Brain microvascular endothelial cell (primary cell): ENCODE data around the gene F10.

Experiments
- DNase-seq: peaks from one replicate; pipeline ENCODE4 v3.0.0-alpha.2; 2020
- H3K27ac ChIP-seq: fragments of 250-450 bp; sonication (Bioruptor Pico); 2 replicates; pipeline ENCODE4 v1.5.1; 2020; ENCODE audit warnings: mild to moderate bottlenecking, moderate library complexity
- H3K27me3 ChIP-seq: fragments of 250-450 bp; sonication (Bioruptor Pico); replicated peaks from 2 replicates; pipeline ENCODE4 v1.5.1; 2020; ENCODE audit warnings: mild to moderate bottlenecking
- H3K36me3 ChIP-seq: fragments of 250-450 bp; sonication (Bioruptor Pico); replicated peaks from 2 replicates; pipeline ENCODE4 v1.5.1; 2020; ENCODE audit warnings: mild to moderate bottlenecking
- H3K4me3 ChIP-seq: 2 replicates; pipeline ENCODE4 v1.5.1; 2011; ENCODE audit warnings: low read depth, mild to moderate bottlenecking, control low read depth, low read length, moderate library complexity
- CTCF ChIP-seq: IDR thresholded peaks from 2 replicates; pipeline ENCODE4 v1.5.1; 2011; ENCODE audit warnings: low read depth, mild to moderate bottlenecking, moderate library complexity, low read length, control low read depth, inconsistent platforms; ENCODE audit errors: missing control alignments
- in situ Hi-C: cut with HindIII; loops from 2 replicates; pipeline ENCODE4 v1.10.0; 2017; ENCODE audit warnings: low sequenced_read_pairs, low pct_ligation_motif_present

F10 gene

GRCh38 chr13:113117335-113117872 is 5.2 kb upstream of the F10 start:
- Histone ChIP-seq H3K27me3 (no peaks in the 10 kb centered on the region), H3K4me3 (no peak overlapping the region), H3K27ac (no peak overlapping the region), H3K36me3 (no peaks in the 10 kb centered on the region)
- in situ Hi-C loops = no loop called here
- no peak for TF ChIP-seq CTCF
- no peak for DNase-seq

- no peak for DNase-seq
- in situ Hi-C loops = no loop called here
- H3K4me3 ChIP-seq = no peak overlapping the region
- TF ChIP-seq CTCF = no peak
- H3K36me3 ChIP-seq = no peaks in the 10 kb centered on the region
- H3K27ac ChIP-seq = no peak overlapping the region
- H3K27me3 ChIP-seq = no peaks in the 10 kb centered on the region
Measured at GRCh38 chr13:113117911-113118260, 4.7 kb upstream of the F10 start.

GRCh38 chr13:113118261-113119021 is 4.2 kb upstream of the F10 start:
- Histone ChIP-seq H3K27me3 (no peaks in the 10 kb centered on the region), H3K4me3 (no peak overlapping the region), H3K27ac (no peak overlapping the region), H3K36me3 (no peaks in the 10 kb centered on the region)
- in situ Hi-C loops = no loop called here
- TF ChIP-seq CTCF = no peak
- no peak for DNase-seq

- Histone ChIP-seq H3K27me3 (no peaks in the 10 kb centered on the region), H3K27ac (no peak overlapping the region), H3K36me3 (no peaks in the 10 kb centered on the region), H3K4me3 (no peak overlapping the region)
- DNase-seq = no peak
- in situ Hi-C loops = no loop called here
- no peak for TF ChIP-seq CTCF
Measured at GRCh38 chr13:113119166-113119821, 3.3 kb upstream of the F10 start.

- Histone ChIP-seq H3K27me3 (no peaks in the 10 kb centered on the region), H3K36me3 (no peaks in the 10 kb centered on the region), H3K4me3 (no peak overlapping the region), H3K27ac (no peak overlapping the region)
- DNase-seq = no peak
- no peak for TF ChIP-seq CTCF
- in situ Hi-C loops = no loop called here
Measured at GRCh38 chr13:113119822-113120189, 2.8 kb upstream of the F10 start.
